Activated CD4-positive, alpha-beta T cell treated with anti-CD3 and anti-CD28 coated beads, Interleukin-2, amount 10 ng/mL, durations not matched to agents 7 days and 5 days (primary cell): ENCODE measurements around the gene ZNF660. TPM values are rescaled to one million over a fixed set of nuclear protein-coding genes. Genes with fewer than 3 reads are reported as not detected.
A peak's percentile ranks its signal among the peaks of the same experiment; 100 is the strongest.
"Not testable (repeated sequence)": the region's sequence is repeated elsewhere in the genome, so short reads cannot be mapped to it uniquely, and the experiment has no call there.

Source experiments
- CTCF ChIA-PET: fragments of 350-600 bp; sonication (Branson Sonifier 250); formaldehyde crosslinking; loops from one replicate; lab custom pipeline; 2021; ENCODE audit warnings: antibody characterized with exemption; lab: Charles Lee
- POLR2A ChIA-PET: fragments of 350-600 bp; sonication (Branson Sonifier 250); formaldehyde crosslinking; loops from one replicate; lab custom pipeline; 2021; ENCODE audit warnings: antibody characterized with exemption; lab: Charles Lee
- DNase-seq: peaks from one replicate; pipeline ENCODE4 v3.0.0-alpha.2; 2020
- H3K27ac Mint-ChIP-seq: one replicate; pipeline ENCODE4 v1.8.0; 2021; ENCODE audit warnings: mild to moderate bottlenecking, moderate library complexity, mixed read lengths
- H3K27me3 Mint-ChIP-seq: one replicate; pipeline ENCODE4 v1.8.0; 2021; ENCODE audit warnings: mixed read lengths
- H3K36me3 Mint-ChIP-seq: one replicate; pipeline ENCODE4 v1.8.0; 2021; ENCODE audit warnings: low read depth, mixed read lengths
- H3K4me1 Mint-ChIP-seq: one replicate; pipeline ENCODE4 v1.8.0; 2021; ENCODE audit warnings: mixed read lengths
- H3K4me3 Mint-ChIP-seq: one replicate; pipeline ENCODE4 v1.8.0; 2021; ENCODE audit warnings: mild to moderate bottlenecking, moderate library complexity, mixed read lengths
- H3K9me3 Mint-ChIP-seq: one replicate; pipeline ENCODE4 v1.8.0; 2021; ENCODE audit warnings: mixed read lengths
- total RNA-seq, 2 experiments: library from RNA; stranded (reverse); gene quantifications; one replicate each; pipeline ENCODE4 v1.2.3, GENCODE V29; 2021

Gene ZNF660
- total RNA-seq = under 1 TPM in 1 of 2 experiments, not detected in 1; 0.15 TPM

- Mint-ChIP-seq H3K27ac (no peak within 1 kb of the TSS), H3K36me3 (peaks cover 3% of the 10 kb centered on the region), H3K4me3 (no peak within 1 kb of the TSS), H3K9me3 (peaks cover 34% of the 10 kb centered on the region), H3K27me3 (peaks cover 17% of the 10 kb centered on the region), H3K4me1 (no peaks in the 10 kb centered on the region)
- POLR2A ChIA-PET = no interaction called here
- CTCF ChIA-PET = no interaction called here
- DNase-seq = no peak
Observed at GRCh38 chr3:44584646-44585501, at the start of gene ZNF660. Gene ZNF660 (plus strand): TSS chr3:44584964. CDS start chr3:44594194, 9,230 bp downstream.

GRCh38 chr3:44535364-44535763 lies 49.4 kb upstream of the ZNF660 start:
- no peak overlapping the region for H3K4me3 Mint-ChIP-seq
- H3K36me3 Mint-ChIP-seq = no peaks in the 10 kb centered on the region
- no peaks in the 10 kb centered on the region for H3K9me3 Mint-ChIP-seq
- ChIA-PET POLR2A (no interaction called here), CTCF (no interaction called here)
- H3K27me3 Mint-ChIP-seq = peaks cover 22% of the 10 kb centered on the region
- no peak for DNase-seq
- peaks cover 2% of the 10 kb centered on the region for H3K4me1 Mint-ChIP-seq
- H3K27ac Mint-ChIP-seq = no peak overlapping the region

GRCh38 chr3:44544811-44545210 lies 40.0 kb upstream of the ZNF660 start:
- DNase-seq, POLR2A ChIA-PET, H3K36me3 Mint-ChIP-seq, H3K9me3 Mint-ChIP-seq, H3K4me1 Mint-ChIP-seq, H3K4me3 Mint-ChIP-seq, CTCF ChIA-PET, H3K27ac Mint-ChIP-seq, H3K27me3 Mint-ChIP-seq: not testable (repeated sequence)

GRCh38 chr3:44554626-44555592 lies 29.9 kb upstream of the ZNF660 start, which contains the start of gene ZKSCAN7:
Gene ZKSCAN7 (plus strand): TSS chr3:44555193. CDS start chr3:44557048, 1,855 bp downstream.
- peaks cover 15% of the 10 kb centered on the region for H3K4me1 Mint-ChIP-seq
- peak within 1 kb of the TSS; percentile 79 for H3K4me3 Mint-ChIP-seq
- no peaks in the 10 kb centered on the region for H3K27me3 Mint-ChIP-seq
- peaks cover 32% of the 10 kb centered on the region for H3K36me3 Mint-ChIP-seq
- peak within 1 kb of the TSS; percentile 82 for H3K27ac Mint-ChIP-seq
- DNase-seq = peak; percentile 44
- H3K9me3 Mint-ChIP-seq = peaks cover 15% of the 10 kb centered on the region
- ChIA-PET POLR2A (no interaction called here), CTCF (interaction anchor here (0.7 to 0.8 kb wide), 2 partner anchors 9 to 217 kb away, joined by 3 read pairs; partner anchors contain the start of gene TCAIM)

- POLR2A ChIA-PET = no interaction called here
- Mint-ChIP-seq H3K27me3 (no peaks in the 10 kb centered on the region), H3K4me3 (peak overlapping the region; percentile 79), H3K4me1 (peaks cover 15% of the 10 kb centered on the region), H3K27ac (peak overlapping the region; percentile 82), H3K9me3 (peaks cover 20% of the 10 kb centered on the region), H3K36me3 (peaks cover 32% of the 10 kb centered on the region)
- no peak for DNase-seq
- CTCF ChIA-PET = no interaction called here
Observed at GRCh38 chr3:44555723-44556122, 29.0 kb upstream of the ZNF660 start.

DNA sequence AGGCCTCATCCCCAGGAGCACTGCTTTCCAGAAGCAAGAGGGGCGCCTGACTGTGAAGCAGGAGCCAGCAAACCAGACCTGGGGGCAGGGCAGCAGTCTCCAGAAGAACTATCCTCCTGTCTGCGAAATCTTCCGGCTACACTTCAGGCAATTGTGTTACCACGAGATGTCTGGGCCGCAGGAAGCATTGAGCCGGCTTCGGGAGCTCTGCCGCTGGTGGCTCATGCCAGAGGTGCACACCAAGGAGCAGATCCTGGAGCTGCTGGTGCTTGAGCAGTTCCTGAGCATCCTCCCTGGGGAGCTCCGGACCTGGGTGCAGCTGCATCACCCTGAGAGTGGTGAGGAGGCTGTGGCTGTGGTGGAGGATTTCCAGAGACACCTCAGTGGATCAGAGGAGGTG lies 27.7 kb upstream of the ZNF660 start:
- Mint-ChIP-seq H3K27ac (no peak overlapping the region), H3K36me3 (peaks cover 33% of the 10 kb centered on the region), H3K4me1 (peaks cover 15% of the 10 kb centered on the region), H3K27me3 (no peaks in the 10 kb centered on the region), H3K4me3 (no peak overlapping the region), H3K9me3 (peaks cover 28% of the 10 kb centered on the region)
- DNase-seq = no peak
- CTCF ChIA-PET = no interaction called here
- POLR2A ChIA-PET = no interaction called here

DNA sequence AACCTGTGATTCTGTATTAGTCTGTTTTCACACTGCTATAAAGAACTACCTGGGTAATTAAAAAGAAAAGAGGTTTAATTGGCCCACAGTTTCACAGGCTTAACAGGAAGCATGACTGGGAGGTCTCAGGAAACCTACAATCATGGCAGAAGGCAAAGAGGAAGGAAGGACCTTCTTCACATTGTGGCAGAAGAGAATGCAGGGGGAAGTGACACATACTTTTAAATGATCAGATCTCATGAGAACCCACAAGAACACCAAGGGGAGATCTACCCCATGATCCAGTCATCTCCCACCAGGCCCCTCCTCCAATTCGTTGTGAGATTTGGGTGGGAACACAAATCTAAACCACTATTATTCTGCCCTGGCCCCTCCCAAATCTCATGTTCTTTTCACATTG lies 23.7 kb upstream of the ZNF660 start:
- DNase-seq = no peak
- H3K27me3 Mint-ChIP-seq = no peaks in the 10 kb centered on the region
- peaks cover 18% of the 10 kb centered on the region for H3K36me3 Mint-ChIP-seq
- H3K27ac Mint-ChIP-seq = no peak overlapping the region
- H3K9me3 Mint-ChIP-seq = peaks cover 29% of the 10 kb centered on the region
- POLR2A ChIA-PET = no interaction called here
- no peak overlapping the region for H3K4me3 Mint-ChIP-seq
- CTCF ChIA-PET = interaction anchor here (0.8 kb wide), 1 partner anchor 28 kb away, joined by 3 read pairs; no protein-coding TSS in a partner anchor
- peaks cover 1% of the 10 kb centered on the region for H3K4me1 Mint-ChIP-seq

GRCh38 chr3:44562147-44562546 lies 22.6 kb upstream of the ZNF660 start:
- no peaks in the 10 kb centered on the region for H3K27me3 Mint-ChIP-seq
- no peak for DNase-seq
- H3K4me3 Mint-ChIP-seq = no peak overlapping the region
- ChIA-PET CTCF (interaction anchor here (0.8 kb wide), 1 partner anchor 29 kb away, joined by 3 read pairs; no protein-coding TSS in a partner anchor), POLR2A (no interaction called here)
- H3K27ac Mint-ChIP-seq = no peak overlapping the region
- H3K9me3 Mint-ChIP-seq = peaks cover 32% of the 10 kb centered on the region
- H3K36me3 Mint-ChIP-seq = peaks cover 12% of the 10 kb centered on the region
- H3K4me1 Mint-ChIP-seq = no peaks in the 10 kb centered on the region

DNA sequence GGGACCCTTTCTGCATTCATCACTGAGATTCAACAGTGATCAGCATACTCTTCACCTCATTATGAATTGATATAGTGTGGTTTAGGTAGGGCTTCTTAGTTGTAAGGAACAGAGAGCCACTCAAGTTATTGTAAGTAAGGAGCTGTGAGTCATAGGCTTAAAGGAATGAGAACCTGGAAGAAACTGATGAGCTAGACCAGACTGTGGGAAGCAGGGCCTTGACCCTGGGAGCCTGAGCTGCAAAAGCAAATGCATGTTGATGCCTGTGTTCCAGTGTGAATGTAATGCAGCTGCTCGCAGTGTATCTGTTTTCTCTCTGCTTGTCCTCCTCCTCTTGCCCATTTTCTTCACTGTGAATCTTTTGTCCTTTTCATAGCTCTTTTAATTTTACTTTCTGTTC lies 16.2 kb upstream of the ZNF660 start:
- Mint-ChIP-seq H3K27ac (no peak overlapping the region), H3K27me3 (no peaks in the 10 kb centered on the region), H3K36me3 (peaks cover 17% of the 10 kb centered on the region), H3K4me3 (no peak overlapping the region), H3K9me3 (peaks cover 52% of the 10 kb centered on the region), H3K4me1 (no peaks in the 10 kb centered on the region)
- no peak for DNase-seq
- ChIA-PET POLR2A (no interaction called here), CTCF (no interaction called here)

DNA sequence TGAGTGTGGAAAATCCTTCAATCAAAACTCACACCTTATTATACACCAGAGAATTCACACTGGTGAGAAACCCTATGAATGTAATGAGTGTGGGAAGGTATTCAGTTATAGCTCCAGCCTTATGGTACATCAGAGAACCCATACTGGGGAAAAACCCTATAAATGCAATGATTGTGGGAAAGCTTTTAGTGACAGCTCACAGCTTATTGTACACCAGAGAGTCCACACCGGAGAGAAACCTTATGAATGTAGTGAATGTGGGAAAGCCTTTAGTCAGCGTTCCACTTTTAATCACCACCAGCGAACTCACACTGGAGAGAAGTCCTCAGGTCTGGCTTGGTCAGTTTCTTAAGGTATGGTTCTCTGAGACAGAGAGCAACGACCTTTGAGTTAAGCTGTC lies 13.7 kb upstream of the ZNF660 start:
- POLR2A ChIA-PET = no interaction called here
- Mint-ChIP-seq H3K4me3 (no peak overlapping the region), H3K27me3 (no peaks in the 10 kb centered on the region), H3K27ac (no peak overlapping the region), H3K36me3 (peaks cover 19% of the 10 kb centered on the region), H3K4me1 (no peaks in the 10 kb centered on the region), H3K9me3 (peaks cover 51% of the 10 kb centered on the region)
- CTCF ChIA-PET = interaction anchor here (0.6 kb wide), 1 partner anchor 832 kb away, joined by 4 read pairs; no protein-coding TSS in a partner anchor
- no peak for DNase-seq

DNA sequence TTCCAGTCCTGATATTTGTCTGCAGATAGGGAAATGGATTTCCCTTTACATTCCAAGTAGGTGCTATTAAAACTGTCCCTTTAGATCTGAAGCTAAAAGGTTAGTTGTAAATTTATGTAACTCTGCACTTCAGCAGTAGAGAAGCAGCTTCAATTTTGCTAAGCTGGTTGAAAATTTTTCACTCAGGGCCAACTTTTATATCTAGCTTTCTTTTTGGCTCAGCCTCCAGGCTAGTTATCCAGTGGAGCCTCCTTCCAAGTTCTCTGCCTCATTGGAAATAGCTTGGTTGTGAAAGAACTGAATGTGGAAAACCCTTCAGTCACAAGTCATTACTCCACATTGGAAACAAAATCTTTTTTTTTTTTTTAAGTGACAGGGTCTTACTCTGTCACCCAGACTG lies 8.2 kb upstream of the ZNF660 start:
- H3K4me1 Mint-ChIP-seq = no peaks in the 10 kb centered on the region
- POLR2A ChIA-PET = no interaction called here
- CTCF ChIA-PET = interaction anchor here (0.7 kb wide), 1 partner anchor 269 kb away, joined by 4 read pairs; no protein-coding TSS in a partner anchor
- H3K9me3 Mint-ChIP-seq = peaks cover 43% of the 10 kb centered on the region
- H3K36me3 Mint-ChIP-seq = peaks cover 7% of the 10 kb centered on the region
- H3K27me3 Mint-ChIP-seq = no peaks in the 10 kb centered on the region
- no peak for DNase-seq
- H3K27ac Mint-ChIP-seq = no peak overlapping the region
- no peak overlapping the region for H3K4me3 Mint-ChIP-seq

DNA sequence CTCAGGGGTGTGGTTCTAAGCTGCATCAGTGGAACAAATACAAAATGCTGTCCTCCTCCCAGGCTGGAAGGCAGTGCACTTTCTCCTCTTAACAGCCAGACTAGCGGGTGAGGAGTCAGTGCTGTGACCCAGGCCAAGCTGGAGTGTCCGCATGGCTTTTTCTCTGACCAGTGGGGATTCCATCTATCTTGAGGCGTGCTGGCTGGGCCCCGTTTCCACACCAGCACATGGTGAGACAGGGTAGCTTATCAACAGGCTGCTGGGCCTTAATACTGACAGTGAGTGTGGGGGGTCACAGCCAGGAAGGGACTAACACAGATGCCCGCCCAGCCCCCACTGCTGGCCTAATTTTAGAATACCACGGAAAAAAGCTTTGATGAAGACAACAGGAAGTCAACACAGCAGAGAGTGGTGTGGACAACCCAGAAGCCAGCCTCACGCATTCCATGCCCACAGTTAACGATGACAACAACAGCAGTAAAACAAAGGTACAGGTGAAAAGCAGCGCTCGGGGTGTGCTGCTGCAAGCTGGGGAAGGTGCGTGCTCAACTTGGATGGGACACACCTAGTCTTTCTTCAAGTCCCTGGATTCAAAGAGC lies 7.3 kb upstream of the ZNF660 start:
- H3K9me3 Mint-ChIP-seq = peaks cover 40% of the 10 kb centered on the region
- H3K27me3 Mint-ChIP-seq, POLR2A ChIA-PET, H3K36me3 Mint-ChIP-seq, H3K27ac Mint-ChIP-seq, DNase-seq, H3K4me1 Mint-ChIP-seq, CTCF ChIA-PET, H3K4me3 Mint-ChIP-seq: not testable (repeated sequence)
